Right lobe of liver (tissue), 6 donors: ENCODE results near the gene UBQLNL. TPM values are rescaled to one million over a fixed set of nuclear protein-coding genes. Genes with fewer than 3 reads are reported as not detected.

ENCODE experiments used
- ATAC-seq, 4 donors: fragments of 200-7000 bp; cut with Tn5 transposase; one replicate each; pipeline ENCODE4 v1.9.1; 2020; ENCODE audit warnings: mild to moderate bottlenecking in 4 of 4, moderate library complexity in 4 of 4
- DNase-seq, 3 donors: peaks; one replicate each; pipeline ENCODE4 v3.0.0-alpha.2; 2020
- H3K27ac ChIP-seq, 3 donors: fragments of 200-600 bp; one replicate each; pipeline ENCODE4 v1.8.0; 2022
- H3K27me3 ChIP-seq, 2 donors: fragments of 200-600 bp; one replicate each; pipeline ENCODE4 v1.8.0; 2022
- H3K36me3 ChIP-seq, 4 donors: fragments of 200-600 bp; sonication (generic) in 1 of 4; one replicate each; pipeline versions ENCODE4 v1.5.1 to v1.8.0; 2017 to 2022; ENCODE audit warnings: control low read depth in 1 of 4
- H3K4me1 ChIP-seq, 4 donors: fragments of 200-600 bp; sonication (generic) in 1 of 4; one replicate each; pipeline versions ENCODE4 v1.5.1 to v1.8.0; 2017 to 2022; ENCODE audit warnings: control low read depth in 1 of 4
- H3K4me3 ChIP-seq, 3 donors: fragments of 200-600 bp; one replicate each; pipeline ENCODE4 v1.8.0; 2022
- H3K9me3 ChIP-seq, 4 donors: fragments of 200-600 bp; sonication (generic) in 1 of 4; one replicate each; pipeline versions ENCODE4 v1.5.1 to v1.8.0; 2017 to 2022; ENCODE audit warnings: control low read depth in 1 of 4
- POLR2A ChIP-seq: fragments of 450-650 bp; IDR thresholded peaks from one replicate; pipeline ENCODE4 v1.6.1; 2017; ENCODE audit warnings: antibody characterized with exemption, mild to moderate bottlenecking
- WGBS: methylation state at CpG from one replicate; pipeline ENCODE4 v1.1.6; 2018; ENCODE audit warnings: low coverage, low lambda C conversion rate; ENCODE audit not compliant: insufficient coverage; ENCODE audit errors: missing lambda C conversion rate; 5-methylcytosine and 5-hydroxymethylcytosine counted together
- intact Hi-C, 2 donors: fragments of 100-400 bp; cut with DNase I; formaldehyde crosslinking; loops; one replicate each; pipeline versions ENCODE4 v1.11.2 to v1.14.1; 2022
- total RNA-seq, 6 experiments: library from RNA; depleted of rRNA in 2 of 6; stranded (reverse); fragments of >200 nt in 2 of 6; fragmentation: NEBNext Ultra II Directional in 3 of 6; extraction: Animal tissue kit (Norgen Biotek cat#: 25700) in 3 of 6; gene quantifications; one replicate each; pipeline versions ENCODE4 v1.1.0 to v1.2.4, GENCODE V29; 2016 to 2023
- TF ChIP-seq, protein P1 (sequence below), 4 donors: fragments of 200-600 bp in 3 of 4; fragments of 450-650 bp in 1 of 4; IDR thresholded peaks; one replicate each; pipeline versions ENCODE4 v1.5.1 to v1.8.0; 2016 to 2022; ENCODE audit warnings: antibody characterized with exemption in 4 of 4, mild to moderate bottlenecking in 2 of 4
- donor health status: DM: no; HTN: yes; CAD: no.
- donor health status: DM: no; HTN: no; CAD: no.
- donor health status: DM: no; HTN: no; CAD: no.
- donor health status: DM: no; HTN: yes; CAD: no.
- donor health status: DM: no; HTN: yes; CAD: no.

The UBQLNL gene
- total RNA-seq, 6 experiments from 2014 or later = 0.11 to 0.32 (median 0.21) TPM; not detected in 2

- no peak for ATAC-seq
- DNase-seq = no peak
- Histone ChIP-seq H3K9me3 (no peaks in the 10 kb centered on the region), H3K4me3 (no peak overlapping the region), H3K4me1 (no peaks in the 10 kb centered on the region), H3K27ac (no peak overlapping the region), H3K27me3 (no peaks in the 10 kb centered on the region), H3K36me3 (no peaks in the 10 kb centered on the region)
- TF ChIP-seq POLR2A = no peak
- TF ChIP-seq, protein P1, sequence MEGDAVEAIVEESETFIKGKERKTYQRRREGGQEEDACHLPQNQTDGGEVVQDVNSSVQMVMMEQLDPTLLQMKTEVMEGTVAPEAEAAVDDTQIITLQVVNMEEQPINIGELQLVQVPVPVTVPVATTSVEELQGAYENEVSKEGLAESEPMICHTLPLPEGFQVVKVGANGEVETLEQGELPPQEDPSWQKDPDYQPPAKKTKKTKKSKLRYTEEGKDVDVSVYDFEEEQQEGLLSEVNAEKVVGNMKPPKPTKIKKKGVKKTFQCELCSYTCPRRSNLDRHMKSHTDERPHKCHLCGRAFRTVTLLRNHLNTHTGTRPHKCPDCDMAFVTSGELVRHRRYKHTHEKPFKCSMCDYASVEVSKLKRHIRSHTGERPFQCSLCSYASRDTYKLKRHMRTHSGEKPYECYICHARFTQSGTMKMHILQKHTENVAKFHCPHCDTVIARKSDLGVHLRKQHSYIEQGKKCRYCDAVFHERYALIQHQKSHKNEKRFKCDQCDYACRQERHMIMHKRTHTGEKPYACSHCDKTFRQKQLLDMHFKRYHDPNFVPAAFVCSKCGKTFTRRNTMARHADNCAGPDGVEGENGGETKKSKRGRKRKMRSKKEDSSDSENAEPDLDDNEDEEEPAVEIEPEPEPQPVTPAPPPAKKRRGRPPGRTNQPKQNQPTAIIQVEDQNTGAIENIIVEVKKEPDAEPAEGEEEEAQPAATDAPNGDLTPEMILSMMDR (IDR thresholded peaks at IDR 0.05) = no peak
- intact Hi-C loops = no loop called here
- WGBS = 80% methylated on average over 3 of the region's 3 CpGs
Measured at GRCh38 chr11:5546457-5546856, 30.0 kb upstream of the UBQLNL start.

DNA sequence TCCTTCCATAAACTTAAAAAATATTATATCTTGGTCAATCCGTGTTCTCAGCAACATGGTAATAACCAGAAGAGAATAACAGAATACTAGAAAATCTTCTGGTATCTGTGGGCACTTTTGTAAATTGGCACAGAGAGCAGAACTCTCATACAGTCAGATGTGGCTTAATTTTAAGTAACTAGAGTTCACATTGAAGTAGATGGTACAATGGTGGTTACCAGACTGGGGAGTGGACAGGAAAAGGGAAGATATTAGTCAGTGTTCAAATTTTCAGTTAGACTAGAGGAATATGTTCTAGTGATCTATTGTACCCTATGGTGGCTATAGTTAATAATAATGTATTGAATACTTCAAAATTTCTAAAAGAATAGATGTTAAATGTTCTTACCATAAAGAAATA is 24.9 kb upstream of the UBQLNL start:
- TF ChIP-seq POLR2A = no peak
- TF ChIP-seq, protein P1 (IDR thresholded peaks at IDR 0.05) = no peak
- intact Hi-C loops = no loop called here
- H3K27ac ChIP-seq = no peak overlapping the region
- WGBS = 13% methylated on average over 1 of the region's 1 CpG
- ATAC-seq = no peak
- no peaks in the 10 kb centered on the region for H3K36me3 ChIP-seq
- no peaks in the 10 kb centered on the region for H3K9me3 ChIP-seq
- DNase-seq = no peak
- H3K4me3 ChIP-seq = no peak overlapping the region
- no peaks in the 10 kb centered on the region for H3K27me3 ChIP-seq
- H3K4me1 ChIP-seq = no peaks in the 10 kb centered on the region

DNA sequence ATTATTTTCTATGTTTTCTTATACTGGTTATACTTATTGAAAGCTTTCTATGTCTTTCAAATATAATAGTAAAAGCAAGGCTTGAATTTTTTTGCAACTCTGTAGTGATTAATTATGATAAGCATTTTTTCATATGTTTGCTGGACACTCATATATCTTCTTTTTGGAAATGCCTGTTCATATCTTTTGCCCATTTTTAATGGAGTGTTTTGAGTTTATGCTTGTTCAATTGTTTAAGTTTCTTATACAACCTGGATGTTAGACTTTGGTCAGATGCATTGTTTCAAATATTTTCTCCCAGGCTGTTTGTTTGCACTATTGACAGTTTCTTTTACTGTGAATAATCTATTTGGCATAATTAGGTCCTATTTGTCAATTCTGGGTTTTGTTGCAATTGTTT is 20.0 kb upstream of the UBQLNL start:
- Histone ChIP-seq H3K4me3 (no peak overlapping the region), H3K27ac (no peak overlapping the region), H3K36me3 (no peaks in the 10 kb centered on the region), H3K9me3 (no peaks in the 10 kb centered on the region), H3K4me1 (no peaks in the 10 kb centered on the region), H3K27me3 (no peaks in the 10 kb centered on the region)
- no peak for ATAC-seq
- TF ChIP-seq, protein P1 (IDR thresholded peaks at IDR 0.05) = no peak
- no peak for TF ChIP-seq POLR2A
- no peak for DNase-seq
- intact Hi-C loops = no loop called here

- WGBS = 74% methylated on average over 1 of the region's 1 CpG
- no peaks in the 10 kb centered on the region for H3K9me3 ChIP-seq
- TF ChIP-seq, protein P1 (IDR thresholded peaks at IDR 0.05) = no peak
- no peak for TF ChIP-seq POLR2A
- DNase-seq = no peak
- no peak overlapping the region for H3K27ac ChIP-seq
- H3K27me3 ChIP-seq = no peaks in the 10 kb centered on the region
- H3K36me3 ChIP-seq = no peaks in the 10 kb centered on the region
- intact Hi-C loops = no loop called here
- no peak overlapping the region for H3K4me3 ChIP-seq
- ATAC-seq = peak in 2 of 4 donors; percentile 11 to 32
- no peaks in the 10 kb centered on the region for H3K4me1 ChIP-seq
Measured at GRCh38 chr11:5534046-5534445, 17.5 kb upstream of the UBQLNL start.
